ENCODE data around the gene TP73.

- TF ChIP-seq CTCF (IDR thresholded peaks at IDR 0.05), result no peak
- peak in 1 of 2 donors; percentile 59 for TF ChIP-seq POLR2A (IDR thresholded peaks at IDR 0.05)
Observed at GRCh38 chr1:3624200-3625136, 27.8 kb upstream of the TP73 start, which contains the start of gene TPRG1L.

Data from heart left ventricle (tissue), 13 donors.